Kidney (tissue), 14 donors: ENCODE measurements around the gene LRRC53. TPM values are rescaled to one million over a fixed set of nuclear protein-coding genes. Genes with fewer than 3 reads are reported as not detected.

Experiments used
- DNase-seq, 5 donors: peaks; one replicate each; pipeline ENCODE4 v3.0.0-alpha.2; 2013 to 2020
- FAIRE-seq: peaks from 2 replicates; lab custom pipeline; 2012; peaks lifted over from hg19 to GRCh38; lab: Jason Lieb, UNC
- H3K27ac ChIP-seq, 2 donors: one replicate each; pipeline ENCODE4 v1.7.0; 2013; ENCODE audit warnings: low read depth in 2 of 2, low read length in 2 of 2, inconsistent platforms in 1 of 2
- H3K27me3 ChIP-seq: one replicate; pipeline ENCODE4 v1.7.1; 2013; ENCODE audit warnings: low read length, inconsistent platforms; ENCODE audit not compliant: control insufficient read depth, insufficient read depth
- H3K36me3 ChIP-seq, 3 donors: one replicate each; pipeline versions ENCODE4 v1.7.0 to v1.7.1; 2013; ENCODE audit warnings: low read length in 3 of 3, control low read depth in 1 of 3, inconsistent platforms in 1 of 3; ENCODE audit not compliant: insufficient read depth in 3 of 3, control insufficient read depth in 2 of 3
- H3K4me1 ChIP-seq, 3 donors: one replicate each; pipeline versions ENCODE4 v1.7.0 to v1.7.1; 2013; ENCODE audit warnings: low read length in 3 of 3, inconsistent platforms in 1 of 3, low read depth in 1 of 3; ENCODE audit not compliant: control insufficient read depth in 2 of 3, insufficient read depth in 2 of 3
- H3K4me3 ChIP-seq, 3 donors: one replicate each; pipeline versions ENCODE4 v1.7.0 to v1.8.1; 2013; ENCODE audit warnings: low read length in 3 of 3, control low read depth in 1 of 3, inconsistent platforms in 1 of 3
- H3K9ac ChIP-seq, 3 donors: one replicate each; pipeline versions ENCODE4 v1.7.0 to v1.7.1; 2013; ENCODE audit warnings: low read length in 3 of 3, control low read depth in 1 of 3, inconsistent platforms in 1 of 3
- H3K9me3 ChIP-seq, 3 donors: one replicate each; pipeline versions ENCODE4 v1.7.0 to v1.7.1; 2013; ENCODE audit warnings: low read length in 3 of 3, control low read depth in 1 of 3, inconsistent platforms in 1 of 3; ENCODE audit not compliant: control insufficient read depth in 2 of 3, insufficient read depth in 1 of 3
- CTCF ChIP-seq: IDR thresholded peaks from 3 replicates; pipeline ENCODE4 v1.5.1; 2012; ENCODE audit warnings: mild to moderate bottlenecking, moderate library complexity, borderline replicate concordance; ENCODE audit not compliant: insufficient read depth; ENCODE audit errors: extremely low read depth
- intact Hi-C: fragments of 100-400 bp; cut with DNase I; formaldehyde crosslinking; loops from one replicate; pipeline ENCODE4 v1.11.1; 2022
- polyA plus RNA-seq: library from polyadenylated mRNA; stranded (reverse); fragments of 350-450 nt; fragmentation: Illumina TruSeq; extraction: RNeasy Lipid Tissue Mini Kit (QIAGEN cat#74804); gene quantifications from one replicate; pipeline ENCODE4 v1.2.3, GENCODE V29; 2014; ENCODE audit warnings: low read depth, low replicate concordance; ENCODE audit not compliant: insufficient read depth
- total RNA-seq: library from RNA; stranded (reverse); fragmentation: NEBNext Ultra II Directional; extraction: Animal tissue kit (Norgen Biotek cat#: 25700); gene quantifications from one replicate; pipeline ENCODE4 v1.2.1, GENCODE V29; 2021
- donor health status: control.
- donor health status: control.
- donor health status: control.
- donor health status: control.
- donor health status: control.
- donor health status: DM: yes; HTN: yes; CAD: no.
- donor health status: Normal renal cell carcinoma (clear cell type).

LRRC53 gene
- total and polyA plus RNA-seq, 2 donors from 2014 or later: not detected

DNA sequence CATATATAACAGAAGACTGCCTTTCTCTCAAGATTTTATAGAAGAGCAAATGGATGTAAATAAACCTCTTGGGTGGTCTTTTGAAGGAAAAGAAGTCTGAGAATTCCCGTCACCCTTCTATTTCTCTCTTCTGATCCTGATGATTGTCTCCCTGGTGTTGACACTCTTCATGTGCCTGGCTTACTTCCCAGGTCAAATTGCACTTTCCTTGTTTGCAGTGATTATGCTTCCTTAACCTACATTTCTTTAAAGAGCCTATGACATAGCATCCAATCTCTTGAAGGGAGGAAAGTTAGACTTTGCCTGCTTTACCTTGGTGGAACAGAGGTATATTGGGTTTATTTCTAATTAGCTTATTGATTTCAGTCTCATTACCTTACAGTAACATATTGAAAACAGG is 80.1 kb downstream of the LRRC53 start:
- TF ChIP-seq CTCF: no peak
- no peaks in the 10 kb centered on the region for H3K4me1 ChIP-seq
- no peak for DNase-seq
- H3K9ac ChIP-seq: no peak overlapping the region
- no peaks in the 10 kb centered on the region for H3K27me3 ChIP-seq
- no peaks in the 10 kb centered on the region for H3K36me3 ChIP-seq
- no peaks in the 10 kb centered on the region for H3K9me3 ChIP-seq
- no peak overlapping the region for H3K27ac ChIP-seq
- H3K4me3 ChIP-seq: no peak overlapping the region
- FAIRE-seq: no peak
- intact Hi-C loops: no loop called here

DNA sequence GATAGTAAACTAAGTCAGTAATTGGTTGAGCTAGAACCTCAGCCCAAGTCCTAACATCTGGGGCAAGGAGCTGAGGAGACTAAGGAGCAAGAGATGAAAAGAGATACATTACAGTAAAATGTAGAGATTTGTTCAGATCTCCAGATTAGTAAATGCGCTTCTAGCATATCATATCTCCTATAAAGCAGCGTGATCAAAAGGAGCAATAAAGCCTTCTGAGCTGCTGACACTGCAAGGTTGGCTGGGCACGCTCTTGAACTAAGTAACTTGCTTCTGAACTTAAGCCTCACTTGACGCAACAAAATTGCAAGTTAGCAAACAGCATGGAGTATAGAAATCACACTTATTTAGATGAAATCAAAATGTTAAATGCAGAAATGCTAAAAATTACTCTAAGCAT is 80.9 kb downstream of the LRRC53 start:
- no peak for FAIRE-seq
- TF ChIP-seq CTCF: no peak
- intact Hi-C loops: no loop called here

DNA sequence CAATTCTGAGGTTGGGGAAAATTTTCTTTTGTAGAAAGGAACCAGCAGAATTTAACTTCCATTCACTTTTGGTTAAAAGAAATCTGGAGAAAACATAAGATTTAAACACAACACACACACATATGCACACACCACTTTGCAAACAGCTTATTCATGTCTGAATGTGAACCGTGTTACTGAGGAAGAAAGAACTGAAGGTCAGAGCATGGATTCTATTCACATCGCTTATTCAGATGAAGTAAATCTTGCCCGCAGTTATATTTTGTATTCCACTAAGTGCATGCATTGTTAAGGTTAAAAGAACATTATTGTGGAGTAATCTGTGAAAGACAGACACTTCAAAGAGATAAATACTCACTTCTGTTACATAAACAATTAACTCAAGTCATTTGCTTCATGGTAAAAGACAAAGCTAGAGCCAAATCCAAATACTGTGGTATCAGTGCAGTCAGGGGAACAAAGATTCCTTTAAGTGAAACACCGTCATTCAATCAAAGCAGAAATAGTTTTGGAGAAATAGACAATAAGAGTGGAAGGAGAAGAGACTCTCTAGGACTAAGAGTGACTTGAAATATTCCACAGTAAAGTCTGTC is 82.0 kb downstream of the LRRC53 start:
- TF ChIP-seq CTCF: no peak
- intact Hi-C loops: no loop called here
- H3K27ac ChIP-seq: no peak overlapping the region
- H3K9ac ChIP-seq: no peak overlapping the region
- H3K4me3 ChIP-seq: no peak overlapping the region
- H3K9me3 ChIP-seq: no peaks in the 10 kb centered on the region
- H3K27me3 ChIP-seq: no peaks in the 10 kb centered on the region
- H3K36me3 ChIP-seq: no peaks in the 10 kb centered on the region
- DNase-seq (no peak), FAIRE-seq (no peak)
- H3K4me1 ChIP-seq: no peaks in the 10 kb centered on the region

More for the DNA sequence above, 80.9 kb downstream of the LRRC53 start:
- H3K4me1 ChIP-seq: no peaks in the 10 kb centered on the region
- no peaks in the 10 kb centered on the region for H3K36me3 ChIP-seq
- DNase-seq: no peak
- H3K27me3 ChIP-seq: no peaks in the 10 kb centered on the region
- H3K9me3 ChIP-seq: no peaks in the 10 kb centered on the region
- H3K4me3 ChIP-seq: no peak overlapping the region
- H3K9ac ChIP-seq: no peak overlapping the region
- no peak overlapping the region for H3K27ac ChIP-seq

GRCh38 chr1:74429580-74429979 is 82.8 kb downstream of the LRRC53 start:
- no peaks in the 10 kb centered on the region for H3K4me1 ChIP-seq
- FAIRE-seq (no peak), DNase-seq (no peak)
- no peak overlapping the region for H3K27ac ChIP-seq
- H3K27me3 ChIP-seq: no peaks in the 10 kb centered on the region
- no peak for TF ChIP-seq CTCF
- H3K9me3 ChIP-seq: no peaks in the 10 kb centered on the region
- intact Hi-C loops: no loop called here
- H3K36me3 ChIP-seq: no peaks in the 10 kb centered on the region
- no peak overlapping the region for H3K4me3 ChIP-seq
- H3K9ac ChIP-seq: no peak overlapping the region
